HCT116 (cell line): ENCODE data around the gene URB1. TPM values are rescaled to one million over a fixed set of nuclear protein-coding genes. Genes with fewer than 3 reads are reported as not detected.

Experiments used
- ATAC-seq: fragments of 200-7000 bp; cut with Tn5 transposase; 2 replicates; pipeline ENCODE4 v1.9.1; 2020; ENCODE audit warnings: mild to moderate bottlenecking, moderate library complexity
- BruUV-seq: library from RNA; stranded (reverse); fragments of 400-500 nt; replicated peaks from 2 replicates; lab custom pipeline; 2021; lab: Mats Ljungman, UMichigan
- CTCF ChIA-PET: fragments of 300-600 bp; sonication (Branson Sonifier 250); formaldehyde crosslinking; loops from one replicate; lab custom pipeline; 2021; ENCODE audit warnings: antibody characterized with exemption; lab: Charles Lee
- POLR2A ChIA-PET: fragments of 300-600, 350-600 bp; sonication (Branson Sonifier 250); formaldehyde crosslinking; loops from one replicate; lab custom pipeline; 2021; ENCODE audit warnings: antibody characterized with exemption; lab: Charles Lee
- RAD21 ChIA-PET, 2 experiments: fragments of 300-600 bp; sonication (Branson Sonifier 250); formaldehyde crosslinking; loops; one replicate each; lab custom pipeline; 2023; ENCODE audit warnings: low total read pairs in 2 of 2; ENCODE audit not compliant: uncharacterized antibody in 2 of 2, unreplicated experiment in 2 of 2, low non-redundant PET in 1 of 2; lab: Charles Lee
- DNase-seq: peaks from one replicate; pipeline ENCODE4 v3.0.0-alpha.2; 2010; ENCODE audit warnings: low read depth, low spot score
- H2AFZ ChIP-seq: fragments of 200-600 bp; shearing (Covaris generic), sonication (generic); 2 replicates; pipeline ENCODE4 v1.6.1; 2017; ENCODE audit warnings: low read depth, mixed run types, mixed read lengths, antibody characterized with exemption, low read length; ENCODE audit not compliant: poor library complexity, severe bottlenecking
- H3K27ac ChIP-seq: 2 replicates; pipeline ENCODE4 v1.5.1; 2012; ENCODE audit warnings: low read depth, low read length
- H3K27me3 ChIP-seq: fragments of 200-600 bp; sonication (generic); 2 replicates; pipeline ENCODE4 v1.6.1; 2016; ENCODE audit warnings: mixed run types, low read length, mixed read lengths; ENCODE audit not compliant: insufficient read depth
- H3K36me3 ChIP-seq, 2 experiments: fragments of 200-500 bp in 1 of 2; fragments of 200-600 bp in 1 of 2; sonication (Bioruptor generic) in 1 of 2; sonication (generic) in 1 of 2; 2 replicates each; pipeline versions ENCODE4 v1.5.1 to v1.6.1; 2014 to 2016; ENCODE audit warnings: low read length in 2 of 2, inconsistent platforms in 1 of 2, mixed read lengths in 1 of 2, mixed run types in 1 of 2; ENCODE audit not compliant: insufficient read depth in 2 of 2, control insufficient read depth in 1 of 2
- H3K4me1 ChIP-seq, 2 experiments: fragments of 200-600 bp in 1 of 2; sonication (generic) in 1 of 2; 2 replicates each; pipeline versions ENCODE4 v1.5.1 to v1.6.1; 2012 to 2017; ENCODE audit warnings: low read length in 2 of 2, inconsistent platforms in 1 of 2, mild to moderate bottlenecking in 1 of 2, mixed read lengths in 1 of 2, mixed run types in 1 of 2, moderate library complexity in 1 of 2; ENCODE audit not compliant: insufficient read depth in 2 of 2, control insufficient read depth in 1 of 2
- H3K4me2 ChIP-seq: fragments of 200-600 bp; sonication (generic); 2 replicates; pipeline ENCODE4 v1.6.1; 2017; ENCODE audit warnings: mixed run types, low read length, mixed read lengths
- H3K4me3 ChIP-seq, 2 experiments: fragments of 200-600 bp in 1 of 2; sonication (generic) in 1 of 2; replicated peaks in 1 of 2; 2 replicates each; pipeline ENCODE4 v1.5.1; 2011 to 2016; ENCODE audit warnings: low read length in 2 of 2, control low read depth in 1 of 2, low read depth in 1 of 2, mild to moderate bottlenecking in 1 of 2, mixed read lengths in 1 of 2, mixed run types in 1 of 2
- H3K79me2 ChIP-seq: fragments of 200-600 bp; sonication (generic); 2 replicates; pipeline ENCODE4 v1.6.1; 2017; ENCODE audit warnings: mild to moderate bottlenecking, mixed run types, low read length, moderate library complexity, mixed read lengths; ENCODE audit not compliant: insufficient read depth
- H3K9ac ChIP-seq: fragments of 200-600 bp; sonication (generic); 2 replicates; pipeline ENCODE4 v1.6.1; 2016; ENCODE audit warnings: low read length, mixed read lengths
- H3K9me2 ChIP-seq: fragments of 200-600 bp; sonication (generic), shearing (Covaris generic); 2 replicates; pipeline ENCODE4 v1.6.1; 2017; ENCODE audit warnings: mixed run types, mild to moderate bottlenecking, moderate library complexity; ENCODE audit not compliant: insufficient read depth
- H3K9me3 ChIP-seq, 2 experiments: fragments of 200-500 bp in 1 of 2; fragments of 200-600 bp in 1 of 2; sonication (Bioruptor generic) in 1 of 2; sonication (generic) in 1 of 2; 2 replicates each; pipeline ENCODE4 v1.6.1; 2014 to 2017; ENCODE audit warnings: low read length in 2 of 2, mixed read lengths in 2 of 2, inconsistent platforms in 1 of 2, low read depth in 1 of 2, mild to moderate bottlenecking in 1 of 2, mixed run types in 1 of 2, moderate library complexity in 1 of 2; ENCODE audit not compliant: control insufficient read depth in 1 of 2, insufficient read depth in 1 of 2
- H4K20me1 ChIP-seq: fragments of 200-600 bp; sonication (generic), shearing (Covaris generic); 2 replicates; pipeline ENCODE4 v1.6.1; 2017; ENCODE audit warnings: mixed run types, mild to moderate bottlenecking, moderate library complexity; ENCODE audit not compliant: insufficient read depth
- CEBPB ChIP-seq: IDR thresholded peaks from 2 replicates; pipeline ENCODE4 v1.6.1; 2012; ENCODE audit warnings: low read depth
- EGR1 ChIP-seq: IDR thresholded peaks from 2 replicates; pipeline ENCODE4 v1.6.1; 2012; ENCODE audit warnings: low read depth
- EZH2 ChIP-seq: fragments of 200-600 bp; sonication (generic); IDR thresholded peaks from 2 replicates; pipeline ENCODE4 v1.6.1; 2017; ENCODE audit warnings: antibody characterized with exemption, mixed run types
- EZH2phosphoT487 ChIP-seq: fragments of 200-600 bp; IDR thresholded peaks from 2 replicates; pipeline ENCODE4 v1.6.1; 2018; ENCODE audit warnings: antibody characterized with exemption, borderline replicate concordance
- JUND ChIP-seq: IDR thresholded peaks from 2 replicates; pipeline ENCODE4 v1.6.1; 2012
- MAX ChIP-seq: IDR thresholded peaks from 2 replicates; pipeline ENCODE4 v1.6.1; 2012
- RAD21 ChIP-seq: IDR thresholded peaks from 2 replicates; pipeline ENCODE4 v1.6.1; 2012; ENCODE audit warnings: low read depth, mild to moderate bottlenecking
- REST ChIP-seq: IDR thresholded peaks from 2 replicates; pipeline ENCODE4 v1.6.1; 2012; ENCODE audit warnings: low read depth
- ZBTB33 ChIP-seq: IDR thresholded peaks from 2 replicates; pipeline ENCODE4 v1.6.1; 2011; ENCODE audit warnings: mild to moderate bottlenecking, low read length, moderate library complexity; ENCODE audit not compliant: insufficient replicate concordance; ENCODE audit errors: extremely low read depth
- ZFX ChIP-seq: fragments of 450-650 bp; IDR thresholded peaks from 2 replicates; pipeline ENCODE4 v1.6.1; 2017
- ZNF274 ChIP-seq: fragments of 200-500 bp; sonication (Bioruptor generic); IDR thresholded peaks from 2 replicates; pipeline ENCODE4 v1.6.1; 2014; ENCODE audit warnings: mild to moderate bottlenecking, low read depth, low read length, inconsistent platforms
- intact Hi-C: fragments of 100-400 bp; cut with micrococcal nuclease; formaldehyde crosslinking; loops from 2 replicates; pipeline ENCODE4 v1.10.0; 2022
- total RNA-seq: library from RNA; stranded (reverse); gene quantifications from one replicate; pipeline ENCODE4 v1.2.1, GENCODE V29; 2021; ENCODE audit not compliant: unreplicated experiment

Gene URB1
- total RNA-seq, 1 experiment from 2014 or later: 28.3 TPM

- Histone ChIP-seq H3K9me3 (no peaks in the 10 kb centered on the region), H2AFZ (peak overlapping the region; percentile 47), H3K4me1 (peaks cover 13 to 18% of the 10 kb centered on the region in 2 experiments; a peak in 3 of 4 replicates)
- intact Hi-C loops: loop anchor here (1.0 kb wide), 1 partner anchor 18 kb away; no protein-coding TSS in a partner anchor
- TF ChIP-seq MAX: 0 out of 2 replicates have a peak, but pooled peaks have one; percentile 29
- no peak for TF ChIP-seq CEBPB
- TF ChIP-seq, all 23 proteins: peak for 1
- peaks cover 37% of the 10 kb centered on the region for H3K79me2 ChIP-seq
- peak overlapping the region; percentile 84 for H3K27ac ChIP-seq
- CTCF ChIA-PET: interaction anchor here (1.1 kb wide), 1 partner anchor 207 kb away, joined by 8 read pairs; no protein-coding TSS in a partner anchor
- DNase-seq (no peak), ATAC-seq (no peak)
- H4K20me1 ChIP-seq: peaks cover 5% of the 10 kb centered on the region; the same call in 1 of the 2 replicates
- POLR2A ChIA-PET: interaction anchor here (0.8 to 1.7 kb wide), 2 partner anchors 17 to 207 kb away, joined by 3 to 4 read pairs; no protein-coding TSS in a partner anchor
- no peaks in the 10 kb centered on the region for H3K9me2 ChIP-seq
- peak overlapping the region; percentile 97 for H3K4me3 ChIP-seq
- H3K9ac ChIP-seq: peak overlapping the region; percentile 82
- RAD21 ChIA-PET: interaction anchor here (1.4 kb wide), 2 partner anchors 207 to 208 kb away, joined by 5 to 6 read pairs; no protein-coding TSS in a partner anchor
- H3K36me3 ChIP-seq: peaks cover 0 to 4% of the 10 kb centered on the region in 2 experiments; a peak in 2 of 4 replicates
- no TSS peak for BruUV-seq
- no peaks in the 10 kb centered on the region for H3K27me3 ChIP-seq
- peak overlapping the region; percentile 90 for H3K4me2 ChIP-seq
These were observed 827 bp upstream of the URB1 start for GRCh38 chr21:32393677-32394001.

- H3K4me1 ChIP-seq: peaks cover 13 to 25% of the 10 kb centered on the region in 2 experiments; a peak in 3 of 4 replicates
- peaks cover 6% of the 10 kb centered on the region; the same call in 1 of the 2 replicates for H4K20me1 ChIP-seq
- POLR2A ChIA-PET: no interaction called here
- peak overlapping the region; percentile 84 for H3K27ac ChIP-seq
- RAD21 ChIA-PET: interaction anchor here (1.2 to 1.4 kb wide), 3 partner anchors 206 to 209 kb away, joined by 4 to 6 read pairs (median 5); no protein-coding TSS in a partner anchor
- TSS peak; percentile 50 for BruUV-seq
- H2AFZ ChIP-seq: no peak overlapping the region
- peaks cover 50% of the 10 kb centered on the region for H3K79me2 ChIP-seq
- no peak for DNase-seq
- CTCF ChIA-PET: interaction anchor here (1.5 to 1.9 kb wide), 2 partner anchors 10 to 11 kb away, joined by 4 to 9 read pairs; no protein-coding TSS in a partner anchor
- no peaks in the 10 kb centered on the region for H3K9me3 ChIP-seq
- H3K36me3 ChIP-seq: peaks cover 8 to 9% of the 10 kb centered on the region in 2 experiments; a peak in 2 of 4 replicates
- peak overlapping the region; percentile 97 for H3K4me3 ChIP-seq
- H3K27me3 ChIP-seq: no peaks in the 10 kb centered on the region
- intact Hi-C loops: no loop called here
- no peaks in the 10 kb centered on the region for H3K9me2 ChIP-seq
- ATAC-seq: peak; percentile 45
- peak overlapping the region; percentile 90 for H3K4me2 ChIP-seq
- H3K9ac ChIP-seq: peak overlapping the region; percentile 82
- TF ChIP-seq RAD21 (no peak), EZH2 (no peak), EZH2phosphoT487 (no peak), ZBTB33 (no peak), EGR1 (no peak), ZNF274 (no peak), ZFX (no peak; the same call in 1 of the 2 replicates), JUND (no peak), REST (no peak)
These were observed 423 bp downstream of the URB1 start for GRCh38 chr21:32392299-32392879.
